GM19397 (cell line): ENCODE results near the gene MAP2K3.
A peak's percentile ranks its signal among the peaks of the same experiment; 100 is the strongest.
"Not testable (repeated sequence)": the region's sequence is repeated elsewhere in the genome, so short reads cannot be mapped to it uniquely, and the experiment has no call there.

Source experiments
- ATAC-seq: cut with Tn5 transposase; IDR thresholded peaks from one replicate; pipeline ENCODE4 v1.9.1; 2021; ENCODE audit warnings: mild to moderate bottlenecking, moderate library complexity; ENCODE audit not compliant: unreplicated experiment

MAP2K3 gene

DNA sequence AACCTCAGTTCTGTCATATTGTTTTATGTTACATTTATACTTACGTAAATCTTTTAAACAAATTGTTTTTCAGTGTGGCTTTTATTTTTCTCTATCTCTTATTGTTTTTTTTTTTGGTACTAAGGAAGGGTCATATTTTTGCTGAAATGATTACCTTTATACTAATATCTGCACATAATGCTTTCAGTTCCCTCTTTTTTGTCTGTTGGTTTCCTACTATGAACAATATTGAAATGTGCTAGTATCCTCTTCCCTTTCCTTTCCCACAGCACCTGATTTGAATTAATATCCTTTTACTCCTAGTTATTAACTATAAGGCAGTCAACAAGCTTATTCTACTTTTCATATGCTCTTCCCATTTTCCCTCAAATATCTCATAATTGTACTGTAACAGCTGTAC lies 43.4 kb downstream of the MAP2K3 start:
- ATAC-seq: not testable (repeated sequence)

DNA sequence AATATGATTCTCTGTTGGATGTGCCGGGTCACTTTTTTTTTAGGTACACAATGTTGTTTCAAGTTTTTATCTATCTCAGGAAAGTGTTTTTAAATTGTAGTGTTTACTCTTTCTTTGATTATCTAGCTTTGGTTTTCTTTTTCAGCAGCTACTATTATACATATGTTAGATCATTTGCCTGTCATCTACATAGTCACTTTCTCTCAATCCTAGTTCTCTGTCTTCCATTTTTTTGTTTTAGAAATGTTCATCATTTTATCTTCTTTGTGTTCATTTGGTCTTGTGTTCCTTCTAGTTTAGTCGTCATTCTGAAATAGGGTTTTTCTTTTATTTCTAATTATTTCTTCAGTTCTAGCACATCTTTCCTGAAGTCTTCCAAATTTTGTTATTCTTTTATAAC lies 44.3 kb downstream of the MAP2K3 start:
- ATAC-seq: not testable (repeated sequence)

DNA sequence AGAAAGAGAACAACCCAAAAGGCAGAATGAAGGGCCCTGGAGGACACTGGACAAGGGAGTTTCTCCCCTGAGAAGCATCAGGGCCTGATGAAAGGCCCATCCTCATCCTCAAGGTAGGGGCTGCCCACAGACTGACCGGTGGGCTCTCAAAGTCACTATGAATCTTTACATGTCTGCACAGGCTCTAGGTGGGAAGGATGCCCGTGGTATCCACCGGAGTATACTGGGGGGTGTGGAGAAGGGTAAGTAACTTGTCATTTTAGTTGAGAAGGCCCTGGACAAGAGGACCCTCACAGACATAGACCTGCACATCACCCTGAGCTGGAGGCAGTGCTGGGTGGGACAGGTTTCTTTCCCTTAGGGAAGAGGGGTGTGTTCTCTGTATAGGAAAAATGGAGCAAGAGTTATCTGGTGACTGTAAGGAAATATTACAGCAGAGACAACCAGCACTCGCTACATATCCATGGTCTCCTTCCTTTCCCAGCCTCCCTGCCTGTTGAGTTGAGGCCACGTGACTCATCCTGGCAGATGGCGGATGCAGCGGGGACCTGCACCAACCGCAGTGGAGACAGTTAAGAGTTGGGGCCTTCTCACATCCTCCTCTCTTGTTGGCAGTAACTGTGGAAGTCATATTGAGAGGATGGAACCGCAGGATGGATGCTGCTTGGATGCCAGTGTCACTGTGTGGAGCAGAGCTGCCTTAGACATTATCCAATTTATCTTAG lies 46.1 kb downstream of the MAP2K3 start:
- no peak for ATAC-seq

DNA sequence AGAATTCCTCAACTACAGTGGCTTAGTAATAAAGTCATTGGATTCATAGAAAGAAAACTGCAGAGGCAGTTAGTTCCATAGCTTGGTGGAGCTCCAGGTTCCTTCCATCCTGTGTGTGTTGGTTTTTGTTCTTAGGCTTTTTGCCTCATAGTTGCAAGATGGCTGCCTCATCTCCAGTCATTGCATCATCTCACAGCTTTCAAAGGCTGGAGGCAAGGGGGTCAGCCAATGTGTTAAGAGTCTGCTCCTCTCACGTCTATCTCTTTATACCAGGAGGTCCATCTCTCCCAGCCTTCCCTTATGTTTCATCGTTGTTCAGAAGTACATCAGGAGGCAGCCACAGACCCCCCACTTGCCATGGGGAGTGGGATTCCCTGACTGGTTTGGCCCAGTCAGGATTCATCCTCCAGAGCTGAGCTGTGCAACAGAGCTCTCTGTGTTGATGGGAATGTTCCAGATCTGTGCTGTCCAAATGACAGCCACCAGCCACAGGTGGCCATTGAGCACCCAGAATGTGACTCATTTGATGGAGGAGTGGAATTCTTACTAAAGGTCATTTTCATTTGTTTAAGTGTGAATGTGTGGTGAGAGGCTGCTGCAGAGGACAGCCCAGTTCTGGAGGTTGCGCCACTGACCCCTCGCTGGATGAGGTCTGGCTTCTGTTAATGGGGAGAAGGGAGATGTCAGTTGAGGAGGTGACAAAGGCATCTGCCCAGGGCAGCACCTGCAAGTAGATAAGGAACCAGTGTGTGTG lies 52.2 kb downstream of the MAP2K3 start:
- ATAC-seq: not testable (repeated sequence)

DNA sequence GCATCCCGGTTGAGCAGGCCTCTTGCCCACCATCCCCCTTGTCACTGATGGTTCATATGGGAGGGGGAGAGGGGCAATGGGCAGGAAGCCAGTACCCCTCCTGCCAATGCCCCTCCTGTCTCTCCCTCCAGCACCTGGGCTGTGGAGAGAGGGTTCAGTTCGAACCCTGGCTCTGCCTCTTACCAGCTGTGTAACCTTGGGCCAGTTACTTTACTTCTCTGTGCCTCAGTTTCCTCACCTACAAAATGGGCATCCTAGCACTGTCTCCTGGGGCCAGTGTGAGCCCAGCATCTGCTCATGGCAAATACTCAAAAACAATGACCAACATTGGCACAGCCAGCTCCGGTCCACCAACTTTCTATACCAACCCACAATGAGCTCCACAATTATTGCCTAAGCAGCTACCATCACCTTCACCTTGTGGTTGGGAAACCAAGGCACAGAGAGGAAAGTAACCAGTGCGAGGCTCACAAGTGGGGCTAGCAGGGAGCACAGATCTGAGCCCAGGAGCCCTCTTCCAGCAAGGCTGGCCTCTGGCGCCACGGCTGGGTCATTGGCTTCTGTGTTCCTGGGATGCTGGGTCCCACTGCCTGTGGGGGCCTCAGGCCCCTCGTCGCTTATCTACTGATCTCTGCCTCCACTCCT lies 53.6 kb downstream of the MAP2K3 start:
- not testable (repeated sequence) for ATAC-seq

DNA sequence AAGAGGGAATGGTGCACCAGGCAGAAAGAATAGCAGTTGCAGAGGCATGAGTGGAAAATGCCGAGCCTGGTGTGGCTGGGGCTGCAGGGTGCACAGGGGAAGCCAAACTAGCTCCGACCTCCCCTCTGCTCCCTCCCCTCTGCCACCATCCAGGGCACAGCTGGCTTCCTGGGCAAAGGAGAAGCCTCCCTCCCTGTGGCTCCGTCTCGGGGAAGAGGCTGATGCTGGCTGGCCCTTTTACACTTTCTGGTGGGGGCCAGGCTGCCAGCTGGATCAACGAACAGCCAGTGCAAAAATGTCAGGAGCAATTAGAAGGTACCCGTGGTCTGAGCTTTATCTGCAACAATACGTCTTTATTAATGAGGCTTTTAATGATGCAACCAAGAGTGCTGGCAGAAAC lies 54.5 kb downstream of the MAP2K3 start:
- ATAC-seq: no peak

DNA sequence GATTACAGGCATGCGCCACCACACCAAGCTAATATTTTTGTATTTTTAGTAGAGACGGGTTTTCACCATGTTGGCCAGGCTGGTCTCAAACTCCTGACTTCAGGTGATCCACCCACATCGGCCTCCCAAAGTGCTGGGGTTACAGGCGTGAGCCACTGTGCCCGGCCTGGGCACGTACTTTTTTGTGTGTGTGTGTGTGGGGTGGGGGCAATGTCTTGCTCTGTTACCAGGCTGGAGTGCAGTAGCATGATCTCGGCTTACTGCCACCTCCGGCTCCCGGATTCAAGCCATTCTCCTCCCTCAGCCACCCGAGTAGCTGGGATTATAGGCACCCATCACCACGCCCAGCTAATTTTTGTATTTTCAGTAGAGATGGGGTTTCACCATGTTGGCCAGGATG lies 55.1 kb downstream of the MAP2K3 start:
- ATAC-seq: not testable (repeated sequence)

DNA sequence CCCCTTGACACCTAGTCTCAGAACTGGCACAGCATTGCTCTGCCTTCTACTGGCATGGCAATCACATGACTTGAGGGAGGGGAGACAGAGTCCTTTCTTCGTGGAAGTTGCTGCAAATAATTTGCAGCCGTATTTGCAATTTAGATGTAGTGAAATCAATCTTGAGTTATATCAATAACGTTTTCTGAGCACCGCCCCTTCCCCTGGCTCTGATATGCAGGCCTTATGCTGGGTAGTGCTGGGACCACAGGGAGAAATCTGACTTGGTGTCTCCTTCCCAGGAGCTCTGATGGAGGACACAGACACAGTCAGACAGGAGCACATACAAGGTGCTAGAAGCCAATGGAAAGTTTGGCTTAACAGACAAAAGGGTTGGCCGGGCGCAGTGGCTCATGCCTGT lies 55.9 kb downstream of the MAP2K3 start:
- ATAC-seq: not testable (repeated sequence)

DNA sequence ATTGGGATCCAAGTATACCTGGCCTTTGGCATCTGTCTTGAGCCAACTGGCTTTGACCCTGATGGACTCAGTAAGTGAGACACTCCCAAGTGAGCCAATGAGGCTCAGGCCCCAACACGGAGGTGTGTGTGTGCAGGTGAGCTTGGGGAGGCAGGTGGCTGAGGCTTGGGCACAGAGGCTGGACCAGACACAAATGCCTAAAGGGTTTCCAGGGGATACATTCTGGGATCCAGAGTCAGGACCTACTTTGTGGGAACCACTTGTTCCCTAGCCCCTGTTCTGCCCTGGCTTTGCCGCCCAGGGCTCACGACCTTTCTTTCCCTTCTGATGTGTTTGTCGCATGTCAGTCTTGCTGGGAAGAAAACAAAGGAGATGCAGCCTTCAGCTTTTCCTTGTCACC lies 56.8 kb downstream of the MAP2K3 start:
- ATAC-seq: not testable (repeated sequence)

DNA sequence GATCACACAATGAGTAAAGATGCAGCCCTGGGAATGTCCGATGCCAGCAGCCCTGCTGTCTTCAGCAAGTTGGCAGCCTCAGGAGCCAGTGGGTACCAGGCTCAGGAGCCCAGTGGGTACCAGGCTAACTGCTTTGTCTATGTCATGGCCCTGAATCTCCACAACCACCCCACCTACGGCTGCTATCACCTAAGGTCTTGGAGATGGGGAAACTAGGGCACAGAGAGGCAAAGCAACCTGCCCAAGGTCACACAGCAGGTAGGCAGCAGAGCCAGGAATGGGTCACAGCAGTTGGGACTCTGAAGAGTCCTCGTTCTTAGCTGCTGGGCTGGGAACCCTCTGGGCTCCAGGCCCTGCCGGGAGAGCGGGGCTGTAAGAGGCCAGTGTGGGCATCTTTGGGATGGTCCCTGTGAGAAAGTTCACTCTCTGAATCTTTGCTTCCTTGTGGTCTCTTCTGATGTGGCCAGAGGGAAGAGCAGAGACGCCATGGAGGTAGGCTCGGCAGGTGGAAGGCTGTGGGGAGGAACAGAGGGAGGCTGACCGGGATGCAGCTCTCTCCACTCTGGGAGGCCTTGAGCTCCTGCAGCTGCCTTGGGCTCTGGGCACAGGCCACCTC lies 57.5 kb downstream of the MAP2K3 start:
- ATAC-seq: not testable (repeated sequence)

DNA sequence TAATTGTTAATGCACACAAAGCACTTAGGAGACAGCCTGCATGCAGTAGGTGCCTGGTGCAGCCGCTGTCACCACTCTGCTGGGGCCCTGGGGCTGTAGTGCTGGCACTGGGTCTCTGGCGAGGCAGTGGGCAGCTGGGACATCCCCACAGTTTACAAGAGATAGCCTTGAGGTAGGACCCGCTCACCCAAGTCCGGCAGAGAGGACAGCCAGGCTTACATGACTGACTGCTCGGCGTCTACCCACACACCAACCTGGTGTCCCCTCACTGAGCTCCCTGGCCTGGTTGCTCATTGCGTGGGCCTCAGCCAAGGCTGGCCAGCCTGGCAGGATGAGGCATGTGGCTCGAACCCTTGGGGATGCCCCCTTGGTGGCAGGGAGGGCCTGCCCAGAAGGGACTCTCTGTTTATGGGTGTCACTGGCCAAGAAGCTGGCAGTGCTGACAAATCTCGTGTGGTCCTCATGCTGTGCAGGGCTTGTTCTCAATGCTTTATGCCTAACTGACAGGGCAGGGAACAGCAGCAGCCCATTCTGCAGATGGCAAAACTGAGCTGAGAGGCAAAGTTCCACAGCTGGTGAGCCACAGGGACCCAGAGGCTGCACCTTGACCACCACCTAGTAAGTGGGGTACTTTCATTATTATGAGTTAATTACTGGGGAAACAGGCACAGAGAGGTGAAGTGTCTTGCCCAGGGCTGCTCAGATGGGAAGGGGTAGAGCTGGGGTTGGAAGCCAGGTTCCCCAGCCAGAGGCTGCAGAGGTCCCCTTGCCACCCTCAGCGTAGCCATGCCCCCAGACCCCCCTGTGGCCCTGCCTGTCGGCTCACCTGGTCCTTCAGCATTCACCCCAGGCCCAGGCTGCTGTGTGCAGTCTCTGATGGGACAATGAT lies 58.8 kb downstream of the MAP2K3 start:
- ATAC-seq: not testable (repeated sequence)

DNA sequence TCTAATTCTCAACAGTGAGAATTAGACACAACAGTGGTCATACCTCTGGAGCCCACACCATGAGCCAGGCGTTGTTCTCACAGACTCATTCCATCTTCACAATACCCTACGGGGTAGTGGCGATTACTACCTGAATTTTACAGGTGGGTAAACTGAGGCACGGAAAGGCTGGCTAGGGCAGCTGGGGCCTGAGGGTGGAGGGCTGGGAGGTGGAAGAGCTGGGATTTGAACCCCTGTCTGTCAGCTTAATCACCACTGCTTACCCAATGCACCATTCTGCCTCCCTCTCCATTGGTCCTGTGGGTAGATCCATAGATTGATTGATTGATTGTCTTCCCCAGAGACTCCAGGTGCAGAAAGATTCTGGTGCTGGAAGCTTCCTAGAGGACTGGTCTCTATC lies 60.3 kb downstream of the MAP2K3 start:
- not testable (repeated sequence) for ATAC-seq

DNA sequence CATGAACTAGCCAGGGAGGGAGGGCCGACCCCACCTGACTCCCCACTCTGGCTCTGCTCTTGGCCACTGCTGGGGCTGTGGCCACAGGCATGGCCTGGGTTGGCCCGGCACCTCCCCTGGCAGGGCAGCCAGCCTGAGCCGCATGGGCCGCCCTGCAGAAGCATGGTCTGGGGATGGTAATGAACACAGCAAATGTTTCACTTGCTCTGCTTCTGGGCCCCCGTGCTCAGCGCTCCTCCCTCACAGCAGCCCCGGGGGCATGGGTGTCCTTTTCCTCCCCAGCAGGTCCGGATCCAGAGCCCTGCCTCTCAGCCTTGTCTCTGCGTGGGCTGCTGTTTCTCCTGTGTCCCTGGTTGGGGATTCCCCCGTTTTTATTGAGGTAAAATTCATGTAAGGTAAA lies 60.7 kb downstream of the MAP2K3 start:
- no peak for ATAC-seq

DNA sequence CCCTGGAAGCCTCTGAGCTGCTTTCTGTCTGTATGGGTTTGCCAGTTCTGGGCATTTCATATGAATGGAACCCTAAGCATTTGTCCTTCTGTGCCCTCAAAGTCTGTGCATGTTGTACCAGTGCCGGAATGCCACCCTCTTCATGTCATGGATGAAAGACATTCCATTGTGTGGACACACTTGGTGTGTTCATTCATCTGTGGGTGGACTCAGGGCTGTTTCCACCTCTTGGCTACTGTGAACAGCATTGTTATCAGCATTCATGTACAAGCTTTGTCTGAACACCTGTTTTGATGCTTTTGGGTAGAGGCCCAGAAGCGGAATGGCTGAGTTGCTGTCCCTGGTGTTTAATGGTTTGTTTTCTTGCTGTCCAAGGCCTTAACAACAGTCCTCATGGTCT lies 61.6 kb downstream of the MAP2K3 start:
- not testable (repeated sequence) for ATAC-seq

DNA sequence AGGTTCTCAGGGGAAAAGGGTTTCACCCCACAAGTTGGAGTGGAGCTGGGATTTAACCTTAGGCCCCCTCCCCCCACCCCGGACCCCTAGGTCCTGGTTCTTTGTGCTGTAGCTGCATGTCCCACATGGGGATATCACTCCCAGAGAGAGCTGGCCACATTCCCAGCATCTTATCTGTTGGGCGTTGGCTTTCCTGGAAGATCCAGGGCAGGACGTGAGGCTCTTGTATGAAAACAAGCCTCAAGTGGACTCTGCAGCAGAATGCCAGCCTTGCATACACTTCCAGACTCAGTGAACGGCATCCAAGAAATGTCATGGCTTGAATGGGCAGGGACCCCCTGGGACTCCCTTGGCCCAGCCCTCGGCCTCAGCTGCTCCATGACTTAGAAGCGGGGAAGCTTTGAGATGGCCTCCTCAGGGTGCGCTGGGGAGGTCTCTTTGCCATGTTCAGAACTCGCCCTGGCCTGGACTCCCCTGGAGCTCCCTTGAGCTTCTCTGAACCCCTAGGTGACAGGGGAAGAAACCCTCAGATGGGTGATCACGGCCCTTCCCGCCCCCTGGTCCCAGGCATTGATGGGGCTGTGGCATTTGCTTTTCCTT lies 62.2 kb downstream of the MAP2K3 start:
- ATAC-seq: not testable (repeated sequence)

DNA sequence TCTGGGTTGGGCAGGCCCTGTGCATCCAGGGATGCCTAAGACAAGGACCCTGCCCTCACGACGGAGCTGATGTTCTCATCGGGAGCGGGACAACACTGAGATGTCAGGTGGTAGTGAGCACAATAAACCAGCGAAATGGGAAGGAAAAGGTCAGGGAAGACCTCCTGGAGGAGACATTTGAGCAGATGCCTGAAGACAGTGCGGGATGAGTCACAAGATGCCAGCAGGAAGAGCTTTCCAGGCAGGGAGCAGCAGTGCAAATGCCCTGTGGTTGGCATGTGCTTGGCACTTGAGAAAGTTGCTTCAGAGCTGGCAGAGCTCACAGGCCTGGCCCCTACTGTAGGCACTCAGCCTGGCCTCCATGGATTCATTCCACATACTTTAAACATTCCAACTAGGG lies 63.1 kb downstream of the MAP2K3 start:
- ATAC-seq: not testable (repeated sequence)

DNA sequence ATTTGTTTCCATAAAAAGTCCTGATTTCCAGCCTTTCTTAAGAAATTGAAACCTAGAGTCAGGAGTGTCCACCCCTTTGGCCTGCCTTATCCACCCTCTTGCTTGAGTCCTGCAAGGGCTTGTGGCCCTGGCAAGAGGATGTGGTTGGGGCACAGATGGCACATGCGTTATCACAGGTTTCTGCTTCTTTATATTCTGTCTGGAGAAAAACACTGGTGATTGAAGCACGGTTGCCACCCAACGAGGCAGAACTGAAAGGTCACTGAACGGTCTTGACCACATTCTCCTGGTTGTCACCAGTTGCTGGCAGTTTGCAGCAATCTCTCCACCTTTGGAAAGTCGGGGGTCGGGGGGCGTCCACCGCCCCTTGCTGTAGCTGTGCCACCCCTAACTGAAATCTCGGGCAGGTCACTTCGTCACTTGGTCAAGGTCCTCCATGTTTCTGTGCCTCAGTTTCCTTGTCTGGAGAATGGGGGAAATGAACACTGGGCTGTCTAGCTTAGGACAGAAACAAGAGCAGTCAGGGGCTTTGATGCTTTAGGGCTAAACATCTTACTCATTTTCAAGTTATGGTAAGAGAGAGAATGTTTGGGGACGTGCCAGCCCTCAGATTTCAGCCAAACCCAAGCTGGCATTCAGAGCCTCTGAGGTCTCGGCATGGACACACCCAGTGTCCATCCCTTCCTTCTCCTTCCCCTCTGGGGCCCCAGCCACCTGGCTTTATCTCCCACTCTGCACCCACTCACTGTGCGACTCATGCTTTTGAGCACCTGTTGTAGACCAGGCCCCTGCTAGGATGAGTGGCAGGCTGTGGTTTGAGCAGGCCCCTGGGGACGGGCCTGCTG lies 63.8 kb downstream of the MAP2K3 start:
- peak; percentile 57 for ATAC-seq

DNA sequence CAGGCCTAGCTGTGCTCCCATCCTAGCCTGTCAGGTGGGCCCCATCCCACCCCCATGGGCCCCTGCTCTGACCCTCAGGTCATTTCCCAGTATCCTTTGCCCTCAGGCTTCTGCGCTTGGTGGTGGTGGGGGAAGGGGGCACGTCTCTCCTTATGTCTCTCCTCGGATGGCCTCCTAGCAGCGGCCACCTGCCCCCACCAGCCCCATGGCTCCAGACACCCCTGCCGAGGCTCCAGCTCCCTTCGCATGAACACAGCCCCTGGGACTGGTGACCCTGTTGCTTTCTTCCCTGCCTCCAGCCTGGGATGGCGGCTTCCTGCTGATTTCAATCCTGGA lies 64.4 kb downstream of the MAP2K3 start:
- ATAC-seq: not testable (repeated sequence)

DNA sequence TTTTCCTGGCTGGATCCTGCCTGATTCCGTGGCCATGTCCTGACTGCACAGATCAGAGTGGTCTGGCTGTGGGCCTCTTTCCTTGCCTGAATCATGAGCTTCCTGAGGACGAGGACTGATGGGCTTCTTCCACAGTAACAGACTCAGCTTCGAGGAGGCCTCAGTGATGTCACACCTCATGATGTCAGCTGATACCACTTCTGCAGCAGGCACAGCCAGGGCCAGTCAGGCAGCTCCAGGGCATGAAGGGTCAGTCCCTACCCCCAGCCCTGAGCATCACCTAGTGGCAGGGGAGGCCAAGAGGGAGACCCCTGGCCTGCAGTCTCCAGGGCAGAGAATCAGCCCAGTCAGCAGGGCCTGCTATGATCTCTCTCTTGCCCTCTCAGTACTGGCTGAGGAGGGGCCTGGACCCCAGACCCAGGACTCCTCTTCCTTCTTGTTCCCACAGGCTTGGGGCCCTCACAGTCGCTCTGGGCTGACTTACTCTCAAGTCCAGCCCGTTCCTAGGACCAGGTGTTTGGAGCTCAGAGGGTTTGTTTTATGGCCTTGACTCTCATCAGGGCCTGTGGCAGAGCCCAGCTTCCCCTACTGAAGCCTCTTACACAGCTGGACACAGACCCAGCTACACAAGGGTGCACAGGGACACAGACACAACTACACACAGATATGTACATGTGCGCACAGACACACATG lies 65.0 kb downstream of the MAP2K3 start:
- not testable (repeated sequence) for ATAC-seq
